Kidney epithelial cell (primary cell): ENCODE results near the gene PGBD2. TPM values are rescaled to one million over a fixed set of nuclear protein-coding genes. Genes with fewer than 3 reads are reported as not detected.

Experiments used
- DNase-seq: peaks from one replicate; pipeline ENCODE4 v3.0.0-alpha.2; 2010; ENCODE audit warnings: low read depth
- H3K27me3 ChIP-seq: 2 replicates; pipeline ENCODE4 v1.6.0; 2011; ENCODE audit warnings: low read length; ENCODE audit not compliant: control insufficient read depth, insufficient read depth
- H3K36me3 ChIP-seq: 2 replicates; pipeline ENCODE4 v1.5.1; 2011; ENCODE audit warnings: low read length; ENCODE audit not compliant: control insufficient read depth, insufficient read depth
- H3K4me3 ChIP-seq: 2 replicates; pipeline ENCODE4 v1.5.1; 2011; ENCODE audit warnings: low read depth, mild to moderate bottlenecking, control low read depth, low read length
- CTCF ChIP-seq: IDR thresholded peaks from 2 replicates; pipeline ENCODE4 v1.5.1; 2011; ENCODE audit warnings: mild to moderate bottlenecking, moderate library complexity, low read length, control low read depth, inconsistent platforms; ENCODE audit not compliant: insufficient read depth, poor library complexity, severe bottlenecking
- total RNA-seq: library from RNA; depleted of rRNA; stranded (reverse); fragments of >200 nt; gene quantifications from 2 replicates; pipeline ENCODE4 v1.2.3, GENCODE V29; 2015

Gene PGBD2
- total RNA-seq, 1 donor from 2014 or later = 8.2 TPM

GRCh38 chr1:248906753-248907661 is 972 bp downstream of the PGBD2 start:
- Histone ChIP-seq H3K4me3 (peak overlapping the region; percentile 73), H3K27me3 (no peaks in the 10 kb centered on the region), H3K36me3 (no peaks in the 10 kb centered on the region)
- DNase-seq = no peak
- no peak for TF ChIP-seq CTCF

- Histone ChIP-seq H3K4me3 (no peak overlapping the region), H3K27me3 (no peaks in the 10 kb centered on the region), H3K36me3 (no peaks in the 10 kb centered on the region)
- TF ChIP-seq CTCF = no peak
- no peak for DNase-seq
These were observed 4.7 kb downstream of the PGBD2 start for GRCh38 chr1:248910761-248911160.

- H3K36me3 ChIP-seq = no peaks in the 10 kb centered on the region
- TF ChIP-seq CTCF = no peak
- no peak overlapping the region for H3K4me3 ChIP-seq
- DNase-seq = no peak
- no peaks in the 10 kb centered on the region for H3K27me3 ChIP-seq
These were observed 7.9 kb downstream of the PGBD2 start for GRCh38 chr1:248913933-248914332.

- no peak for DNase-seq
- no peak overlapping the region for H3K4me3 ChIP-seq
- no peaks in the 10 kb centered on the region for H3K27me3 ChIP-seq
- TF ChIP-seq CTCF = no peak
- H3K36me3 ChIP-seq = no peaks in the 10 kb centered on the region
These were observed 8.9 kb downstream of the PGBD2 start for GRCh38 chr1:248914796-248915381.

GRCh38 chr1:248918131-248918530 is 12.1 kb downstream of the PGBD2 start:
- Histone ChIP-seq H3K4me3 (no peak overlapping the region), H3K36me3 (no peaks in the 10 kb centered on the region), H3K27me3 (no peaks in the 10 kb centered on the region)
- DNase-seq = no peak
- no peak for TF ChIP-seq CTCF
